Endothelial cell (in vitro differentiated cells): ENCODE results near the gene UBE2G2. TPM values are rescaled to one million over a fixed set of nuclear protein-coding genes. Genes with fewer than 3 reads are reported as not detected.

Experiments
- DNase-seq: peaks from one replicate; pipeline ENCODE4 v3.0.0; 2021; ENCODE audit warnings: low spot score
- H3K27ac Mint-ChIP-seq: one replicate; pipeline ENCODE4 v1.8.0; 2021; ENCODE audit warnings: mixed read lengths, inconsistent platforms; ENCODE audit not compliant: unreplicated experiment
- H3K27me3 Mint-ChIP-seq: one replicate; pipeline ENCODE4 v1.8.0; 2021; ENCODE audit warnings: mild to moderate bottlenecking, moderate library complexity, mixed read lengths, inconsistent platforms; ENCODE audit not compliant: unreplicated experiment
- H3K36me3 Mint-ChIP-seq: one replicate; pipeline ENCODE4 v1.8.0; 2021; ENCODE audit warnings: mild to moderate bottlenecking, low read depth, mixed read lengths, inconsistent platforms; ENCODE audit not compliant: unreplicated experiment
- H3K4me1 Mint-ChIP-seq: one replicate; pipeline ENCODE4 v1.8.0; 2021; ENCODE audit warnings: mild to moderate bottlenecking, mixed read lengths, inconsistent platforms; ENCODE audit not compliant: unreplicated experiment
- H3K4me3 Mint-ChIP-seq: one replicate; pipeline ENCODE4 v1.8.0; 2021; ENCODE audit warnings: mild to moderate bottlenecking, mixed read lengths, inconsistent platforms; ENCODE audit not compliant: unreplicated experiment
- H3K9me3 Mint-ChIP-seq: one replicate; pipeline ENCODE4 v1.8.0; 2021; ENCODE audit warnings: mixed read lengths, inconsistent platforms; ENCODE audit not compliant: unreplicated experiment
- total RNA-seq: library from RNA; stranded (reverse); fragmentation: NEBNext Ultra II Directional; extraction: Animal tissue kit (Norgen Biotek cat#: 25700); gene quantifications from one replicate; pipeline ENCODE4 v1.2.1, GENCODE V29; 2021; ENCODE audit not compliant: unreplicated experiment
- TF ChIP-seq, protein P1 (sequence below): fragments of 200-600 bp; sonication (generic); IDR thresholded peaks from one replicate; pipeline ENCODE4 v1.5.0; 2021; ENCODE audit warnings: antibody characterized with exemption; ENCODE audit not compliant: unreplicated experiment

Gene UBE2G2
- total RNA-seq, 1 donor from 2014 or later: 49.6 TPM

DNA sequence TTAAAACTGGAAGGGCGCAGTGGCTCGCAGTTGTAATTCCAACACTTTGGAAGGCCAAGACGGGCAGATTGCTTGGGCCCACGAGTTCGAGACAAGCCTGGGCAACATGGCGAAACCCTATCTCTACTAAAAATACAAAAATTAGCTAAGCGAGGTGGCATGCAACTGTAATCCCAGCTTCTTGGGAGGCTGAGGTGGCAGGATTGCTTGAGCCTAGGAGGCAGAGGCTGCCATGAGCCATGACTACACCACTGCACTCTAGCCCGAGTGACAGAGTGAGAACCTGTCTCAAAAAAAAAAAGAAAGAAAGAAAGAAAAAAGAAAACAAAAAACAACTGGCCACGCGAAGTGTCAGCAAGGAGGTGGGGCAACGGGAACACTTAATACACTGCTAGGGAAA, 6.3 kb downstream of the UBE2G2 start:
- Mint-ChIP-seq H3K36me3 (no peaks in the 10 kb centered on the region), H3K4me1 (no peaks in the 10 kb centered on the region), H3K4me3 (no peak overlapping the region), H3K9me3 (no peaks in the 10 kb centered on the region), H3K27ac (no peak overlapping the region), H3K27me3 (no peaks in the 10 kb centered on the region)
- TF ChIP-seq, protein P1, sequence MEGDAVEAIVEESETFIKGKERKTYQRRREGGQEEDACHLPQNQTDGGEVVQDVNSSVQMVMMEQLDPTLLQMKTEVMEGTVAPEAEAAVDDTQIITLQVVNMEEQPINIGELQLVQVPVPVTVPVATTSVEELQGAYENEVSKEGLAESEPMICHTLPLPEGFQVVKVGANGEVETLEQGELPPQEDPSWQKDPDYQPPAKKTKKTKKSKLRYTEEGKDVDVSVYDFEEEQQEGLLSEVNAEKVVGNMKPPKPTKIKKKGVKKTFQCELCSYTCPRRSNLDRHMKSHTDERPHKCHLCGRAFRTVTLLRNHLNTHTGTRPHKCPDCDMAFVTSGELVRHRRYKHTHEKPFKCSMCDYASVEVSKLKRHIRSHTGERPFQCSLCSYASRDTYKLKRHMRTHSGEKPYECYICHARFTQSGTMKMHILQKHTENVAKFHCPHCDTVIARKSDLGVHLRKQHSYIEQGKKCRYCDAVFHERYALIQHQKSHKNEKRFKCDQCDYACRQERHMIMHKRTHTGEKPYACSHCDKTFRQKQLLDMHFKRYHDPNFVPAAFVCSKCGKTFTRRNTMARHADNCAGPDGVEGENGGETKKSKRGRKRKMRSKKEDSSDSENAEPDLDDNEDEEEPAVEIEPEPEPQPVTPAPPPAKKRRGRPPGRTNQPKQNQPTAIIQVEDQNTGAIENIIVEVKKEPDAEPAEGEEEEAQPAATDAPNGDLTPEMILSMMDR: no peak
- DNase-seq: no peak

DNA sequence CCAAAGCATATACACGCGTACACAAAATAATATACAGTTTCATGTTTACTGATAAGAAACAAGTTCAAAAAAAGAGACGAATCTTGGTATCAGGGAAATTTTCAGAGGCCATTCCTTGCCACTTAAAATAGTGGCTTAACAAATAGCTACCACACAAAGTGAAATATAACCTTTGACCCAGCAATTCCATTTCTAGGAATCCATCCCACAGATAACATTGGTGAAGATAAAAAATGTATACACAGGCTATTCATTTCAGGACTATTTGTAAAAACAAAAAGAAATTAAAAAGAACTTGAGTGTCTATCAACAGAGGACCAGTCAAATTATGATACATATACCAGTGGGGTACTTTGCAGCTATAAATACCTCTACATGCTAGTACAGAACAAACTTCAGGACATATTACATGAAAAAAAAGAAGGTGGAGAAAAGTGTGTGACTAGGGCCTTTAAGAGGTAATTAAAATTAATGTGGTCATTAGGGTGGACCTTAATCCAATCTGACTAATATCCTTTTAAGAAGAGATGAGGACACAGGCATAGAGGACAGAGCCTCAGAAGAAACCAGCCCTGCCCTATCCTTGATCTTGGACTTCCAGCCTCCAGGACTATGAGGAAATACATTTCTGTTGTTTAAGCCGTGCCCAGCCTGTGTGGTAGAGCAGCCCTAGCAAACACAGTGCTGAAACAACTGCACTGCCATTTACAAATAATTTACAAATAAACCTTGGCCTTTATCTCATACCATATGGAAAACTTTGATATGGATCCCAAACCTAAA, 7.8 kb downstream of the UBE2G2 start:
- Mint-ChIP-seq H3K27ac (no peak overlapping the region), H3K4me1 (no peaks in the 10 kb centered on the region), H3K9me3 (no peaks in the 10 kb centered on the region), H3K36me3 (no peaks in the 10 kb centered on the region), H3K4me3 (no peak overlapping the region), H3K27me3 (no peaks in the 10 kb centered on the region)
- TF ChIP-seq, protein P1: no peak
- no peak for DNase-seq

GRCh38 chr21:44792702-44793591, 8.7 kb downstream of the UBE2G2 start:
- H3K36me3 Mint-ChIP-seq: no peaks in the 10 kb centered on the region
- H3K4me1 Mint-ChIP-seq: no peaks in the 10 kb centered on the region
- H3K27me3 Mint-ChIP-seq: no peaks in the 10 kb centered on the region
- H3K27ac Mint-ChIP-seq: no peak overlapping the region
- DNase-seq: peak; percentile 55
- H3K9me3 Mint-ChIP-seq: no peaks in the 10 kb centered on the region
- no peak overlapping the region for H3K4me3 Mint-ChIP-seq
- TF ChIP-seq, protein P1: peak; percentile 72

GRCh38 chr21:44791993-44792392, 9.6 kb downstream of the UBE2G2 start:
- no peak for DNase-seq
- no peak overlapping the region for H3K4me3 Mint-ChIP-seq
- no peak overlapping the region for H3K27ac Mint-ChIP-seq
- TF ChIP-seq, protein P1: no peak
- H3K27me3 Mint-ChIP-seq: no peaks in the 10 kb centered on the region
- no peaks in the 10 kb centered on the region for H3K9me3 Mint-ChIP-seq
- peaks cover 3% of the 10 kb centered on the region for H3K36me3 Mint-ChIP-seq
- H3K4me1 Mint-ChIP-seq: no peaks in the 10 kb centered on the region
